HL-60 (cell line): ENCODE measurements around the gene BAZ1A.

ENCODE experiments used
- DNase-seq, 2 experiments: peaks; one replicate each; pipeline ENCODE4 v3.0.0-alpha.2; 2010 to 2020; ENCODE audit warnings: low read depth in 1 of 2, low spot score in 1 of 2
- H3K27ac ChIP-seq: fragments of 250-450 bp; sonication (Bioruptor Pico); replicated peaks from 2 replicates; pipeline ENCODE4 v1.5.1; 2020; ENCODE audit warnings: mild to moderate bottlenecking, moderate library complexity
- H3K27me3 ChIP-seq: fragments of 250-450 bp; sonication (Bioruptor Pico); 2 replicates; pipeline ENCODE4 v1.5.1; 2021; ENCODE audit warnings: mild to moderate bottlenecking, moderate library complexity; ENCODE audit not compliant: insufficient read depth, poor library complexity, severe bottlenecking
- H3K4me3 ChIP-seq: replicated peaks from 2 replicates; pipeline ENCODE4 v1.5.1; 2011; ENCODE audit warnings: mild to moderate bottlenecking, control low read depth, low read length; ENCODE audit not compliant: insufficient read depth
- CTCF ChIP-seq: IDR thresholded peaks from one replicate; pipeline ENCODE4 v1.5.1; 2011; ENCODE audit warnings: low read length, control low read depth, inconsistent platforms; ENCODE audit not compliant: insufficient read depth
- GABPA ChIP-seq: IDR thresholded peaks from 2 replicates; pipeline ENCODE4 v1.6.1; 2012; ENCODE audit warnings: low read depth
- POLR2AphosphoS5 ChIP-seq: IDR thresholded peaks from 2 replicates; pipeline ENCODE4 v1.6.1; 2012; ENCODE audit warnings: low read depth
- SPI1 ChIP-seq: IDR thresholded peaks from 2 replicates; pipeline ENCODE4 v1.6.1; 2012; ENCODE audit warnings: low read depth, mild to moderate bottlenecking, borderline replicate concordance
- TF ChIP-seq, protein P1 (sequence below): IDR thresholded peaks from 2 replicates; pipeline ENCODE4 v1.6.1; 2012; ENCODE audit warnings: low read depth; ENCODE audit not compliant: insufficient replicate concordance

BAZ1A gene

GRCh38 chr14:34845869-34846268 is 29.3 kb downstream of the BAZ1A start:
- no peaks in the 10 kb centered on the region for H3K27me3 ChIP-seq
- H3K4me3 ChIP-seq = no peak overlapping the region
- no peak overlapping the region for H3K27ac ChIP-seq
- no peak for DNase-seq
- TF ChIP-seq, protein P1, sequence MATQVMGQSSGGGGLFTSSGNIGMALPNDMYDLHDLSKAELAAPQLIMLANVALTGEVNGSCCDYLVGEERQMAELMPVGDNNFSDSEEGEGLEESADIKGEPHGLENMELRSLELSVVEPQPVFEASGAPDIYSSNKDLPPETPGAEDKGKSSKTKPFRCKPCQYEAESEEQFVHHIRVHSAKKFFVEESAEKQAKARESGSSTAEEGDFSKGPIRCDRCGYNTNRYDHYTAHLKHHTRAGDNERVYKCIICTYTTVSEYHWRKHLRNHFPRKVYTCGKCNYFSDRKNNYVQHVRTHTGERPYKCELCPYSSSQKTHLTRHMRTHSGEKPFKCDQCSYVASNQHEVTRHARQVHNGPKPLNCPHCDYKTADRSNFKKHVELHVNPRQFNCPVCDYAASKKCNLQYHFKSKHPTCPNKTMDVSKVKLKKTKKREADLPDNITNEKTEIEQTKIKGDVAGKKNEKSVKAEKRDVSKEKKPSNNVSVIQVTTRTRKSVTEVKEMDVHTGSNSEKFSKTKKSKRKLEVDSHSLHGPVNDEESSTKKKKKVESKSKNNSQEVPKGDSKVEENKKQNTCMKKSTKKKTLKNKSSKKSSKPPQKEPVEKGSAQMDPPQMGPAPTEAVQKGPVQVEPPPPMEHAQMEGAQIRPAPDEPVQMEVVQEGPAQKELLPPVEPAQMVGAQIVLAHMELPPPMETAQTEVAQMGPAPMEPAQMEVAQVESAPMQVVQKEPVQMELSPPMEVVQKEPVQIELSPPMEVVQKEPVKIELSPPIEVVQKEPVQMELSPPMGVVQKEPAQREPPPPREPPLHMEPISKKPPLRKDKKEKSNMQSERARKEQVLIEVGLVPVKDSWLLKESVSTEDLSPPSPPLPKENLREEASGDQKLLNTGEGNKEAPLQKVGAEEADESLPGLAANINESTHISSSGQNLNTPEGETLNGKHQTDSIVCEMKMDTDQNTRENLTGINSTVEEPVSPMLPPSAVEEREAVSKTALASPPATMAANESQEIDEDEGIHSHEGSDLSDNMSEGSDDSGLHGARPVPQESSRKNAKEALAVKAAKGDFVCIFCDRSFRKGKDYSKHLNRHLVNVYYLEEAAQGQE = no peak
- TF ChIP-seq GABPA = no peak
- TF ChIP-seq CTCF = no peak
- no peak for TF ChIP-seq POLR2AphosphoS5
- TF ChIP-seq SPI1 = no peak

GRCh38 chr14:34843011-34843554 is 32.1 kb downstream of the BAZ1A start:
- H3K4me3 ChIP-seq = no peak overlapping the region
- no peak for TF ChIP-seq SPI1
- TF ChIP-seq POLR2AphosphoS5 = no peak
- TF ChIP-seq, protein P1 = no peak
- no peak for TF ChIP-seq CTCF
- TF ChIP-seq GABPA = no peak
- peak overlapping the region; percentile 39 for H3K27ac ChIP-seq
- H3K27me3 ChIP-seq = no peaks in the 10 kb centered on the region
- DNase-seq = peak; percentile 5 to 30

DNA sequence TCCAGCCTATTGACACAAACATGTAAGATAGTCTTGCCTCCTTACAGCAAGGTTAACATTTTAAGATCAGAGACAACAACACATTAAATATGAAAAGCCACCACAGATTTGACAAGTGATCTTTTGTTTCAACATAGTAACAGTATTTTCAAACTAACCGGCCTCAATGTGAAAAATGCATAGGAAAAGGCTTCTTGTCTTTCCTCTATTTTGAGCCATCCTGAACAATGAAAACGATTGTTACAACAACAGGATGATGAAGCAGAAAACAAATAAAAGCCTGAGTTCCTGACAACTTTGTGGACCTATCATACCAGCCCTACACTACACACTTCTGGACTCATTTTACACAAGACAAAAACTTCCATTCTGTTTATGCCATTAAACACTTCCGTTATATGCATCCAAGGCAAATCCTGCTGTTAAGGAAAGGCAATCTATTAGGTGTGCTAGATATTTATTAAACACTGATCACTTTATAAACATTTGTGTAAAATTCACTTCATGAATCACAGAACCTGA is 37.3 kb downstream of the BAZ1A start:
- Histone ChIP-seq H3K27ac (peak overlapping the region; percentile 59), H3K4me3 (no peak overlapping the region), H3K27me3 (no peaks in the 10 kb centered on the region)
- no peak for DNase-seq
- TF ChIP-seq SPI1 (no peak), POLR2AphosphoS5 (no peak), GABPA (no peak), CTCF (no peak)
- TF ChIP-seq, protein P1 = no peak
